Colonic mucosa (tissue), 4 donors: ENCODE data around the gene IHH. TPM values are rescaled to one million over a fixed set of nuclear protein-coding genes. Genes with fewer than 3 reads are reported as not detected.

ENCODE experiments used
- DNase-seq: peaks from one replicate; pipeline ENCODE4 v3.0.0-alpha.2; 2020
- H3K27ac ChIP-seq: fragments of 200-600 bp; one replicate; pipeline ENCODE4 v1.8.0; 2021
- H3K27me3 ChIP-seq: fragments of 200-600 bp; one replicate; pipeline ENCODE4 v1.8.0; 2021
- H3K36me3 ChIP-seq: fragments of 200-600 bp; one replicate; pipeline ENCODE4 v1.8.0; 2021
- H3K4me1 ChIP-seq: fragments of 200-600 bp; one replicate; pipeline ENCODE4 v1.8.0; 2021; ENCODE audit warnings: mild to moderate bottlenecking
- H3K4me3 ChIP-seq: fragments of 200-600 bp; one replicate; pipeline ENCODE4 v1.8.0; 2021
- H3K9ac ChIP-seq, 2 donors: one replicate each; pipeline ENCODE4 v1.7.0; 2013; ENCODE audit warnings: control low read depth in 2 of 2, low read depth in 2 of 2, low read length in 2 of 2
- H3K9me3 ChIP-seq: fragments of 200-600 bp; one replicate; pipeline ENCODE4 v1.8.0; 2021
- intact Hi-C: fragments of 100-400 bp; cut with DNase I; formaldehyde crosslinking; loops from one replicate; pipeline ENCODE4 v1.14.1; 2022
- total RNA-seq, 2 donors: library from RNA; stranded (reverse); fragmentation: NEBNext Ultra II Directional in 1 of 2; extraction: Animal tissue kit (Norgen Biotek cat#: 25700) in 1 of 2; gene quantifications; one replicate each; pipeline ENCODE4 v1.2.1, GENCODE V29; 2021
- TF ChIP-seq, protein P1 (sequence below): fragments of 200-600 bp; IDR thresholded peaks from one replicate; pipeline ENCODE4 v1.8.0; 2022; ENCODE audit warnings: antibody characterized with exemption, mild to moderate bottlenecking
- donor health status: healthy.
- donor health status: DM: no; HTN: no; CAD: no.
- donor health status: DM: no; HTN: no; CAD: no.

Gene IHH
- total RNA-seq, 2 donors from 2014 or later = 82.2 to 103 TPM

DNA sequence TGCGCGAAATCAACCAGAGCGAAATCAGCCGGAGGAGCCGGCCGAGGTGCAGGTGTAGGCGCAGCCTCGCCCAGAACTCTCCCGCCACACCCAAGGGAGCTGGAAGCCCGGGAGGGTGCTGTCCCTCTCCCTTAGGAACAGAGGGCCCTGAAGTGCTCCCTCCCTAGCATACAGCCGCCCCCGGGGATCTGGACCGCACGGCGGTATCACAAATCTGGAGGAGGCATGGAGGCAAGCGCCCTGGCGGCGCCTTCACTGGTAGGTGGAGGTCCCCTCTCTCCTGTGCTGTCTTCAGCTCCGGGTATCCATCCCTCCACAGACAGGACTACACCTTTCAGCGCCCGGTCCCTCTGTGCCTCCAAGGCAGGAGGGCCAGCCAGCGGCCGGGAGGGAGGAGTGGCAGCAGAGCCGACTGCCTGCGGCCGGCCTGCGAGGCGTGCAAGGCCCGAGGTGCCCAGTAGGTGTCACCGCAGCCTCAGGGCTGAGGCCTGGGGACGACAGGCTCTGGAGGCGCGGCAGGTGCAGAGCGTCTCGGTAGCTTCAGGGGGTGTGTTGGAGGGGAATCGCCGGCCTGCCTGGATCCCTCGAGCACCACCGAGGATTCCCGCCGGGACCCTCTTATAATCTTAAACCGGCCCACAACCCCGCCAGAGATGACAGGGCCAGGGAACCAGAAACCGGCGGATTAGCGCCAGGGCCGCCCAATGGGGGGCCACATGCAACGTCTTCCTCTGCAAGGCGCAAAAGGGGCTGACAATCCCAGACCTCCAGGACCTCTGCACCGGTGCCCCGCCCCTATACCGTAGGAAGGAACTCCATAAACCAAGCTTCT, 2.8 kb downstream of the IHH start:
- peak; percentile 83 for DNase-seq
- TF ChIP-seq, protein P1, sequence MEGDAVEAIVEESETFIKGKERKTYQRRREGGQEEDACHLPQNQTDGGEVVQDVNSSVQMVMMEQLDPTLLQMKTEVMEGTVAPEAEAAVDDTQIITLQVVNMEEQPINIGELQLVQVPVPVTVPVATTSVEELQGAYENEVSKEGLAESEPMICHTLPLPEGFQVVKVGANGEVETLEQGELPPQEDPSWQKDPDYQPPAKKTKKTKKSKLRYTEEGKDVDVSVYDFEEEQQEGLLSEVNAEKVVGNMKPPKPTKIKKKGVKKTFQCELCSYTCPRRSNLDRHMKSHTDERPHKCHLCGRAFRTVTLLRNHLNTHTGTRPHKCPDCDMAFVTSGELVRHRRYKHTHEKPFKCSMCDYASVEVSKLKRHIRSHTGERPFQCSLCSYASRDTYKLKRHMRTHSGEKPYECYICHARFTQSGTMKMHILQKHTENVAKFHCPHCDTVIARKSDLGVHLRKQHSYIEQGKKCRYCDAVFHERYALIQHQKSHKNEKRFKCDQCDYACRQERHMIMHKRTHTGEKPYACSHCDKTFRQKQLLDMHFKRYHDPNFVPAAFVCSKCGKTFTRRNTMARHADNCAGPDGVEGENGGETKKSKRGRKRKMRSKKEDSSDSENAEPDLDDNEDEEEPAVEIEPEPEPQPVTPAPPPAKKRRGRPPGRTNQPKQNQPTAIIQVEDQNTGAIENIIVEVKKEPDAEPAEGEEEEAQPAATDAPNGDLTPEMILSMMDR = peak; percentile 93
- no peaks in the 10 kb centered on the region for H3K4me1 ChIP-seq
- H3K27ac ChIP-seq = no peak overlapping the region
- H3K36me3 ChIP-seq = no peaks in the 10 kb centered on the region
- peak overlapping the region; percentile 59 for H3K4me3 ChIP-seq
- peaks cover 33% of the 10 kb centered on the region for H3K27me3 ChIP-seq
- intact Hi-C loops = loop anchor here (5.0 kb wide), 3 partner anchors 64 to 239 kb away; no protein-coding TSS in a partner anchor
- no peaks in the 10 kb centered on the region for H3K9me3 ChIP-seq
- peak overlapping the region; percentile 91 to 92 for H3K9ac ChIP-seq

DNA sequence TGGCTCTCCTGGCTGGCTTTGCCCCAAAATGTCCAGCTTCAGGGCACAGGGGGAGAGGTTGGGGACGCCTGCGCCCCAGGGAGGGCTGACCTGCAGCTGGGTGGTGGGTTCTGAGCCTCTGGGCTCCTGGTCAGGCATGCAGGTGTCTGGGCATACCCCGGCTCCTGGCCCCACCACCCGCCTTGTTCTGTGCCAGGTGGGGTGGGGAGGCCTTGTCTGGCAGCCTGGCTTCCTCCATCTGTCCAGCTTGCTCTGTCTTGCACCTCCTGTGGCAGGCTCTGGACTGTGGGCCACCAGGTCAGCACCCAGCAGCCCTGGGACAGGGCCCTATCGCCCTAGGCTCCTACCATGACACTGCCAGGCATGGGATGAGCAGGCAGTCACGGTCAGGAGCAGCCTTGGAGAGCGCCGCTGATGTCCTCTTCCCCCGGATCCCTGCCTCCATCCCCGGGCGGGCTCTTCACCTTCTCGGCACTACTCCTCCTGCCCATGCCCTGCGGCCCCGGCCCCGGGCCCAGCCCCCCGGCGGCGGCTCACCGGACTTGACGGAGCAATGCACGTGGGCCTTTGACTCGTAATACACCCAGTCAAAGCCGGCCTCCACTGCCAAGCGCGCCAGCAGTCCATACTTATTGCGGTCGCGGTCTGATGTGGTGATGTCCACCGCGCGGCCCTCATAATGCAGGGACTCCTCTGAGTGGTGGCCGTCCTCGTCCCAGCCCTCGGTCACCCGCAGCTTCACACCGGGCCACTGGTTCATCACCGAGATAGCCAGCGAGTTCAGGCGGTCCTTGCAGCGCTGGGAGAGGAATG, 3.6 kb downstream of the IHH start:
- TF ChIP-seq, protein P1 = no peak
- no peaks in the 10 kb centered on the region for H3K36me3 ChIP-seq
- H3K9ac ChIP-seq = peak overlapping the region in 1 of 2 donors; percentile 91
- no peaks in the 10 kb centered on the region for H3K9me3 ChIP-seq
- H3K4me1 ChIP-seq = no peaks in the 10 kb centered on the region
- H3K27ac ChIP-seq = no peak overlapping the region
- intact Hi-C loops = loop anchor here (5.0 kb wide), 3 partner anchors 65 to 240 kb away; no protein-coding TSS in a partner anchor
- H3K4me3 ChIP-seq = peak overlapping the region; percentile 59
- no peak for DNase-seq
- H3K27me3 ChIP-seq = peaks cover 33% of the 10 kb centered on the region

DNA sequence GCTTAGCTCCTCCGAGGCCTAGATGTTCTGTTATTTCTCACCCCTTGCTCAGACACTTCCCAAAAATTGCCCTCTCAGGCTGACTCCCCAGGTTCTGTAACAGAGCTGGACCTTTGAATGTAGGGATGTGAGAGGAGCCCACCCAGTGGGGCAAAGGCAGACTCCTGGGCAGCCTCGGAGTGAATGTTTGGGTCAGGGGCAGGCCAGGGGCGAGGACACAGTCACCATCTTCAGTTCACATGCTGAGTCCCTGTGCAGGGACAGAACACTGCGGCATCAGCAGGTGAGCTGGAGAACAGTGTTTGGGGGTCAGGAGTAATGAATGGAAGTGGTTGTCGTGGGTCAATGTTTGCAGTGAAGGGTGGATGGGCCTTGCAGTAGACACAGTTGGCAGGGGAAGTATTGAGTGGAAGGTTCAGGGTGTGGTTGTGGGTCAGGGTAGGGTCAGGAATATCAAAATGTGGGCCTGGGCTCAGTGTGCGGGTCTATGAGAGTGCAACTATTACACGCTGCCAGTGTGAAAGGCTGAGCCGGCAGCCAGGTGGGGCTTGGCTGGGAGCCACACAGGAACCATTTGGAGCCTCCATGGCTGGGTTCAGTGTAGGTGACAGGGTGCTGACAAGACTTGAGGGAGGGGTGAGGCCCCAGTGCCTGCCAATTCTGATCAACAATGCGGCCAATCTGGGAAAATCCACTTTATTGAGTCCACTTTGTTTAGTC, 4.4 kb downstream of the IHH start:
- no peaks in the 10 kb centered on the region for H3K4me1 ChIP-seq
- intact Hi-C loops = loop anchor here (5.0 kb wide), 3 partner anchors 66 to 241 kb away; no protein-coding TSS in a partner anchor
- no peak overlapping the region for H3K4me3 ChIP-seq
- DNase-seq = no peak
- no peaks in the 10 kb centered on the region for H3K9me3 ChIP-seq
- no peak overlapping the region for H3K9ac ChIP-seq
- H3K27ac ChIP-seq = no peak overlapping the region
- TF ChIP-seq, protein P1 = no peak
- H3K27me3 ChIP-seq = peaks cover 31% of the 10 kb centered on the region
- H3K36me3 ChIP-seq = no peaks in the 10 kb centered on the region

DNA sequence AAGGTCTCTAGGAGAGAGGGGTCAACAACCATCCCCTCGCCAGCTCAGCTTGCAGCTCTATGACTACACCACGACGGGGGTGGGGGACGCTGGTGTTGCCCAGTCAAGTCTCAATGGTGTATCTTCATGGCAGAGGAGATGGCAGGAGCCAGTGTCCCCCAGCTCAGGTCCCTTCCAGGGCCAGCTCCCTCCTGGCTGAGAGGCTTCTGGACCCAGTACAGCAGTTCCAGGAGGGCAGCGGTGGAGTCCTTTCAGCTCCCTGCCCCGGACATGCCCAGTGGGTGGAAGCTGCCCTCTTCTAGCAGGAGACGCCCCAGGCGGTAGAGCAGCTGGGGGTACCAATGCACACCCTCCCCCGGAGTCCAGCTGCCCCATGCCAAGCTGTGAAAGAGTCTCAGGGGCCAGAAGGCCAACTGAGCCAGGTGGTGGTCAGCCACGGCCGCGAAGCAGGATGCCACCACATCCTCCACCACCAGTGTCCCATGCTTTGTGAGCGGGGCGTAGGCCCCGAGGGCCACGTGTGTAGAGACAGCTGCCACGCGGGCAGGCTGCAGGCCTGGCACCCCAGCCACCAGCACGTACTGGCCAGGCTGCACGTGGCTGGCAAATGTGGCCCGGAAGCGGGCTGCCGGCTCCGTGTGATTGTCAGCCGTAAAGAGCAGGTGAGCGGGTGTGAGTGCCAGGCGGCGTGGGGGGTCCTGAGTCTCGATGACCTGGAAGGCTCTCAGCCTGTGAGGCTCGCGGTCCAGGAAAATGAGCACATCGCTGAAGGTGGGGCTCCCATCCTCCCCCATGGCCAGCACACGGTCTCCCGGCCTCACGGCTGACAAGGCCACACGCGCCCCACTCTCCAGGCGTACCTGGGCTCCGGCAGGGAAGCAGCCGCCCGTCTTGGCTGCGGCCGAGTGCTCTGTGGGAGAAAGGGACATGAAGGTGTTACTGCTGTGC, 5.5 kb downstream of the IHH start:
- DNase-seq = no peak
- Histone ChIP-seq H3K27me3 (peaks cover 24% of the 10 kb centered on the region), H3K36me3 (no peaks in the 10 kb centered on the region), H3K4me3 (no peak overlapping the region), H3K9me3 (no peaks in the 10 kb centered on the region), H3K27ac (no peak overlapping the region), H3K4me1 (no peaks in the 10 kb centered on the region), H3K9ac (no peak overlapping the region)
- TF ChIP-seq, protein P1 = no peak
- intact Hi-C loops = loop anchor here (5.0 kb wide), 3 partner anchors 67 to 242 kb away; no protein-coding TSS in a partner anchor
